GM12878 (cell line): ENCODE results near the gene DNAJB5. TPM values are rescaled to one million over a fixed set of nuclear protein-coding genes. Genes with fewer than 3 reads are reported as not detected.

Experiments used
- ATAC-seq: fragments of 200-7000 bp; cut with Tn5 transposase; 3 replicates; pipeline ENCODE4 v1.9.1; 2020; ENCODE audit warnings: mild to moderate bottlenecking, moderate library complexity
- BruUV-seq: library from RNA; stranded (reverse); fragments of 400-500 nt; replicated peaks from 2 replicates; lab custom pipeline; 2021; lab: Mats Ljungman, UMichigan
- CTCF ChIA-PET: fragments of 300-600 bp; sonication (Branson Sonifier 250); formaldehyde crosslinking; extraction: SDS; loops from one replicate; lab custom pipeline; 2021; ENCODE audit warnings: inconsistent platforms; lab: Yijun Ruan, JAX
- POLR2A ChIA-PET: fragments of 350-600 bp; formaldehyde crosslinking; extraction: SDS; loops from one replicate; lab custom pipeline; 2021; ENCODE audit warnings: inconsistent platforms; lab: Charles Lee
- RAD21 ChIA-PET: fragments of 300-600 bp; sonication (Branson Sonifier 250); formaldehyde crosslinking; loops from one replicate; lab custom pipeline; 2023; ENCODE audit warnings: antibody characterized with exemption; ENCODE audit not compliant: unreplicated experiment; lab: Charles Lee
- SMC1A ChIA-PET: fragments of 300-600 bp; sonication (Branson Sonifier 250); formaldehyde crosslinking; loops from one replicate; lab custom pipeline; 2023; ENCODE audit not compliant: unreplicated experiment, uncharacterized antibody; lab: Charles Lee
- DNase-seq: peaks from one replicate; pipeline ENCODE4 v3.0.0-alpha.2; 2011; ENCODE audit warnings: low read depth, low spot score
- FAIRE-seq: peaks from 3 replicates; lab custom pipeline; 2011; peaks lifted over from hg19 to GRCh38; lab: Jason Lieb, UNC
- H2AFZ ChIP-seq: 2 replicates; pipeline ENCODE4 v1.6.0; 2011; ENCODE audit warnings: low read depth, low read length, control low read depth; ENCODE audit not compliant: control insufficient read depth
- H3K27ac ChIP-seq: 2 replicates; pipeline ENCODE4 v1.5.1; 2011; ENCODE audit warnings: control low read depth; ENCODE audit not compliant: control insufficient read depth, insufficient read depth
- H3K27me3 ChIP-seq, 2 experiments: replicated peaks in 1 of 2; 2 replicates each; pipeline versions ENCODE4 v1.6.0 to v1.6.1; 2011; ENCODE audit warnings: low read length in 1 of 2; ENCODE audit not compliant: control insufficient read depth in 2 of 2, insufficient read depth in 2 of 2
- H3K36me3 ChIP-seq, 2 experiments: 2 replicates each; pipeline ENCODE4 v1.5.1; 2011; ENCODE audit warnings: low read length in 1 of 2; ENCODE audit not compliant: control insufficient read depth in 2 of 2, insufficient read depth in 2 of 2
- H3K4me1 ChIP-seq: 2 replicates; pipeline ENCODE4 v1.6.1; 2011; ENCODE audit warnings: mild to moderate bottlenecking, low read length, moderate library complexity, mixed read lengths; ENCODE audit not compliant: control insufficient read depth, insufficient read depth
- H3K4me2 ChIP-seq: 2 replicates; pipeline ENCODE4 v1.6.0; 2011; ENCODE audit warnings: control low read depth; ENCODE audit not compliant: control insufficient read depth, insufficient read depth
- H3K4me3 ChIP-seq: fragments of 200-600 bp; sonication (generic); 2 replicates; pipeline ENCODE4 v1.5.1; 2016
- H3K79me2 ChIP-seq: 2 replicates; pipeline ENCODE4 v1.6.0; 2011; ENCODE audit warnings: low read length; ENCODE audit not compliant: control insufficient read depth, insufficient read depth
- H3K9ac ChIP-seq: 2 replicates; pipeline ENCODE4 v1.8.0; 2011; ENCODE audit warnings: low read length, control low read depth, mixed read lengths; ENCODE audit not compliant: control insufficient read depth, insufficient read depth
- H3K9me3 ChIP-seq: replicated peaks from 3 replicates; pipeline ENCODE4 v1.5.1; 2011; ENCODE audit warnings: mild to moderate bottlenecking, low read length; ENCODE audit not compliant: control insufficient read depth, insufficient read depth
- H4K20me1 ChIP-seq: 2 replicates; pipeline ENCODE4 v1.6.0; 2011; ENCODE audit not compliant: control insufficient read depth, insufficient read depth
- BCL11A ChIP-seq: IDR thresholded peaks from 2 replicates; pipeline ENCODE4 v1.6.1; 2011; ENCODE audit warnings: low read depth, low read length
- CBX3 ChIP-seq: fragments of 200-600 bp; sonication (generic); IDR thresholded peaks from 2 replicates; pipeline ENCODE4 v1.6.1; 2016; ENCODE audit warnings: low read depth, borderline replicate concordance
- EZH2 ChIP-seq: IDR thresholded peaks from 2 replicates; pipeline ENCODE4 v1.6.1; 2012; ENCODE audit warnings: low read depth, mild to moderate bottlenecking, control low read depth, inconsistent platforms, low read length, borderline replicate concordance; ENCODE audit not compliant: control insufficient read depth
- GATAD2B ChIP-seq: fragments of 450-650 bp; conservative IDR thresholded peaks from 2 replicates; pipeline ENCODE4 v1.6.1; 2017; ENCODE audit warnings: low read depth, mild to moderate bottlenecking, moderate library complexity
- KDM1A ChIP-seq: fragments of 200-600 bp; sonication (generic); IDR thresholded peaks from 2 replicates; pipeline ENCODE4 v1.6.1; 2016; ENCODE audit warnings: borderline replicate concordance
- MTA2 ChIP-seq: fragments of 450-650 bp; IDR thresholded peaks from 2 replicates; pipeline ENCODE4 v1.6.1; 2016; ENCODE audit warnings: low read depth, mild to moderate bottlenecking, moderate library complexity
- MYB ChIP-seq: fragments of 150-350 bp; IDR thresholded peaks from 2 replicates; pipeline ENCODE4 v1.6.1; 2014; ENCODE audit warnings: mild to moderate bottlenecking, low read depth, low read length, borderline replicate concordance
- NRF1 ChIP-seq: conservative IDR thresholded peaks from 2 replicates; pipeline ENCODE4 v1.6.1; 2011; ENCODE audit warnings: mild to moderate bottlenecking, low read depth, low read length, improper control_type of control experiment
- POLR2AphosphoS5 ChIP-seq: IDR thresholded peaks from 2 replicates; pipeline ENCODE4 v1.6.1; 2011; ENCODE audit warnings: mild to moderate bottlenecking, low read length, inconsistent platforms
- SREBF1 ChIP-seq: IDR thresholded peaks from 2 replicates; pipeline ENCODE4 v1.6.1; 2012; ENCODE audit warnings: mild to moderate bottlenecking, low read length
- ZNF207 ChIP-seq: fragments of 450-650 bp; IDR thresholded peaks from 2 replicates; pipeline ENCODE4 v1.6.1; 2014; ENCODE audit warnings: antibody characterized with exemption, mild to moderate bottlenecking, borderline replicate concordance
- WGBS: methylation state at CpG from one replicate; pipeline ENCODE4 v1.1.6; 2016; ENCODE audit warnings: low lambda C conversion rate; ENCODE audit not compliant: insufficient replicate concordance, insufficient coverage; ENCODE audit errors: missing lambda C conversion rate; 5-methylcytosine and 5-hydroxymethylcytosine counted together
- in situ Hi-C: fragments of 300-500 bp; cut with MboI; formaldehyde crosslinking; loops from 9 replicates; pipeline ENCODE4 v1.14.3; 2018; ENCODE audit warnings: mixed read lengths
- intact Hi-C: fragments of 100-400 bp; cut with micrococcal nuclease; formaldehyde crosslinking; loops from one replicate; pipeline ENCODE4 v1.14.2; 2022; ENCODE audit not compliant: unreplicated experiment
- polyA plus RNA-seq, 11 experiments: library from polyadenylated mRNA; depleted of rRNA in 4 of 11; unstranded in 6 of 11; stranded (reverse) in 5 of 11; fragments of >200 nt; fragmentation: Nextera tagmentation in 4 of 11; fragmentation: Illumina TruSeq in 1 of 11; extraction: Ambion mirVana in 4 of 11; extraction: Trizol in 1 of 11; gene quantifications; 1 replicate in 1 of 11; 2 replicates in 10 of 11; pipeline versions ENCODE4 v1.2.1 to v1.2.3, GENCODE V29; 2011 to 2016; ENCODE audit warnings: inconsistent platforms in 2 of 11, missing spikeins in 2 of 11, low read depth in 1 of 11
- total RNA-seq, 4 experiments: library from RNA; depleted of rRNA in 3 of 4; stranded (reverse); fragments of >200 nt in 3 of 4; fragmentation: Illumina TruSeq in 1 of 4; extraction: Trizol in 1 of 4; gene quantifications; 2 replicates each; pipeline versions ENCODE4 v1.2.1 to v1.2.3, GENCODE V29; 2013 to 2021
- TF ChIP-seq, protein P1 (sequence below): fragments of 450-650 bp; IDR thresholded peaks from 2 replicates; pipeline ENCODE4 v1.6.1; 2014; ENCODE audit warnings: mild to moderate bottlenecking
- TF ChIP-seq, protein P2 (sequence below): fragments of 450-650 bp; IDR thresholded peaks from 2 replicates; pipeline ENCODE4 v1.6.1; 2016; ENCODE audit warnings: mild to moderate bottlenecking, moderate library complexity, borderline replicate concordance
- TF ChIP-seq, protein P3 (sequence below): fragments of 450-650 bp; IDR thresholded peaks from 2 replicates; pipeline ENCODE4 v1.6.1; 2017; ENCODE audit warnings: mild to moderate bottlenecking
- TF ChIP-seq, protein P4 (sequence below): fragments of 450-650 bp; IDR thresholded peaks from 2 replicates; pipeline ENCODE4 v1.6.1; 2017; ENCODE audit warnings: antibody characterized with exemption, mild to moderate bottlenecking, moderate library complexity

DNAJB5 gene
- total and polyA plus RNA-seq, 10 of the 15 experiments (the other 5 are each of a cell fraction or from before 2014, with no cell fraction given) = 0.92 to 13.3 (median 6.8) TPM

DNA sequence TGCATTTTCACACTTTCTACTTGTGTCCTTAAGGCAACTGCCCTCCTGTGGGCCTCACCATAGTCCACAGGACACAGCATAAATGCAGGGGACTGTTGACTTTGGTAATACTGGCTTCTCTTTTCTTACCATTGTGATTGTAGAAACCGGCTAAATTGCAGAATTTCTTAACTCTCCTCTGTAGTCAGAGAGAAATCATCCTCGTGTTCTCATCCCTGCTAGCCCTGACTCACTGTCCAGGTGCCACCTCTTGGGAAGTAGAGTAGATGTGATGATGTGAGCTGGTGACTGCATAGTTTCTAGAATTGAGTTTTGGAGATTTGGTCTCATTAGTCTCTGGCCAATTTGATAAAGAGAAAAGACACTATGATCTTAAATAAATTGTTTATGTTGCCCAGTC is 26.0 kb upstream of the DNAJB5 start:
- in situ Hi-C loops (no loop called here), intact Hi-C loops (no loop called here)
- DNase-seq = no peak
- no peaks in the 10 kb centered on the region for H3K36me3 ChIP-seq
- no peak overlapping the region for H3K27ac ChIP-seq
- H3K9me3 ChIP-seq = no peaks in the 10 kb centered on the region
- H3K4me1 ChIP-seq = no peaks in the 10 kb centered on the region
- no peak overlapping the region for H3K9ac ChIP-seq
- no peak overlapping the region for H2AFZ ChIP-seq
- no peaks in the 10 kb centered on the region for H4K20me1 ChIP-seq
- no peak overlapping the region for H3K4me3 ChIP-seq
- no TSS peak for BruUV-seq
- ChIA-PET SMC1A (interaction anchor here (1.1 kb wide), 1 partner anchor 11 kb away, joined by 4 read pairs; no protein-coding TSS in a partner anchor), CTCF (no interaction called here), POLR2A (no interaction called here), RAD21 (interaction anchor here (1.9 kb wide), 1 partner anchor 116 kb away, joined by 8 read pairs; the partner anchor contains the start of gene FANCG)
- H3K27me3 ChIP-seq = peaks cover 5 to 23% of the 10 kb centered on the region in 2 experiments
- no peak for FAIRE-seq
- 0% methylated on average over 2 of the region's 2 CpGs for WGBS
- no peak for ATAC-seq
- H3K79me2 ChIP-seq = no peaks in the 10 kb centered on the region
- H3K4me2 ChIP-seq = no peak overlapping the region
- TF ChIP-seq CBX3 (no peak), POLR2AphosphoS5 (no peak), ZNF207 (no peak), MYB (no peak), NRF1 (no peak), EZH2 (no peak), KDM1A (no peak), SREBF1 (no peak), MTA2 (no peak), BCL11A (no peak), GATAD2B (no peak)
- TF ChIP-seq, protein P1, sequence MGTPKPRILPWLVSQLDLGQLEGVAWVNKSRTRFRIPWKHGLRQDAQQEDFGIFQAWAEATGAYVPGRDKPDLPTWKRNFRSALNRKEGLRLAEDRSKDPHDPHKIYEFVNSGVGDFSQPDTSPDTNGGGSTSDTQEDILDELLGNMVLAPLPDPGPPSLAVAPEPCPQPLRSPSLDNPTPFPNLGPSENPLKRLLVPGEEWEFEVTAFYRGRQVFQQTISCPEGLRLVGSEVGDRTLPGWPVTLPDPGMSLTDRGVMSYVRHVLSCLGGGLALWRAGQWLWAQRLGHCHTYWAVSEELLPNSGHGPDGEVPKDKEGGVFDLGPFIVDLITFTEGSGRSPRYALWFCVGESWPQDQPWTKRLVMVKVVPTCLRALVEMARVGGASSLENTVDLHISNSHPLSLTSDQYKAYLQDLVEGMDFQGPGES = no peak
- TF ChIP-seq, protein P2, sequence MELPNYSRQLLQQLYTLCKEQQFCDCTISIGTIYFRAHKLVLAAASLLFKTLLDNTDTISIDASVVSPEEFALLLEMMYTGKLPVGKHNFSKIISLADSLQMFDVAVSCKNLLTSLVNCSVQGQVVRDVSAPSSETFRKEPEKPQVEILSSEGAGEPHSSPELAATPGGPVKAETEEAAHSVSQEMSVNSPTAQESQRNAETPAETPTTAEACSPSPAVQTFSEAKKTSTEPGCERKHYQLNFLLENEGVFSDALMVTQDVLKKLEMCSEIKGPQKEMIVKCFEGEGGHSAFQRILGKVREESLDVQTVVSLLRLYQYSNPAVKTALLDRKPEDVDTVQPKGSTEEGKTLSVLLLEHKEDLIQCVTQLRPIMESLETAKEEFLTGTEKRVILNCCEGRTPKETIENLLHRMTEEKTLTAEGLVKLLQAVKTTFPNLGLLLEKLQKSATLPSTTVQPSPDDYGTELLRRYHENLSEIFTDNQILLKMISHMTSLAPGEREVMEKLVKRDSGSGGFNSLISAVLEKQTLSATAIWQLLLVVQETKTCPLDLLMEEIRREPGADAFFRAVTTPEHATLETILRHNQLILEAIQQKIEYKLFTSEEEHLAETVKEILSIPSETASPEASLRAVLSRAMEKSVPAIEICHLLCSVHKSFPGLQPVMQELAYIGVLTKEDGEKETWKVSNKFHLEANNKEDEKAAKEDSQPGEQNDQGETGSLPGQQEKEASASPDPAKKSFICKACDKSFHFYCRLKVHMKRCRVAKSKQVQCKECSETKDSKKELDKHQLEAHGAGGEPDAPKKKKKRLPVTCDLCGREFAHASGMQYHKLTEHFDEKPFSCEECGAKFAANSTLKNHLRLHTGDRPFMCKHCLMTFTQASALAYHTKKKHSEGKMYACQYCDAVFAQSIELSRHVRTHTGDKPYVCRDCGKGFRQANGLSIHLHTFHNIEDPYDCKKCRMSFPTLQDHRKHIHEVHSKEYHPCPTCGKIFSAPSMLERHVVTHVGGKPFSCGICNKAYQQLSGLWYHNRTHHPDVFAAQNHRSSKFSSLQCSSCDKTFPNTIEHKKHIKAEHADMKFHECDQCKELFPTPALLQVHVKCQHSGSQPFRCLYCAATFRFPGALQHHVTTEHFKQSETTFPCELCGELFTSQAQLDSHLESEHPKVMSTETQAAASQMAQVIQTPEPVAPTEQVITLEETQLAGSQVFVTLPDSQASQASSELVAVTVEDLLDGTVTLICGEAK = no peak
- TF ChIP-seq, protein P3, sequence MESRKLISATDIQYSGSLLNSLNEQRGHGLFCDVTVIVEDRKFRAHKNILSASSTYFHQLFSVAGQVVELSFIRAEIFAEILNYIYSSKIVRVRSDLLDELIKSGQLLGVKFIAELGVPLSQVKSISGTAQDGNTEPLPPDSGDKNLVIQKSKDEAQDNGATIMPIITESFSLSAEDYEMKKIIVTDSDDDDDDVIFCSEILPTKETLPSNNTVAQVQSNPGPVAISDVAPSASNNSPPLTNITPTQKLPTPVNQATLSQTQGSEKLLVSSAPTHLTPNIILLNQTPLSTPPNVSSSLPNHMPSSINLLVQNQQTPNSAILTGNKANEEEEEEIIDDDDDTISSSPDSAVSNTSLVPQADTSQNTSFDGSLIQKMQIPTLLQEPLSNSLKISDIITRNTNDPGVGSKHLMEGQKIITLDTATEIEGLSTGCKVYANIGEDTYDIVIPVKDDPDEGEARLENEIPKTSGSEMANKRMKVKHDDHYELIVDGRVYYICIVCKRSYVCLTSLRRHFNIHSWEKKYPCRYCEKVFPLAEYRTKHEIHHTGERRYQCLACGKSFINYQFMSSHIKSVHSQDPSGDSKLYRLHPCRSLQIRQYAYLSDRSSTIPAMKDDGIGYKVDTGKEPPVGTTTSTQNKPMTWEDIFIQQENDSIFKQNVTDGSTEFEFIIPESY = no peak
- TF ChIP-seq, protein P4, sequence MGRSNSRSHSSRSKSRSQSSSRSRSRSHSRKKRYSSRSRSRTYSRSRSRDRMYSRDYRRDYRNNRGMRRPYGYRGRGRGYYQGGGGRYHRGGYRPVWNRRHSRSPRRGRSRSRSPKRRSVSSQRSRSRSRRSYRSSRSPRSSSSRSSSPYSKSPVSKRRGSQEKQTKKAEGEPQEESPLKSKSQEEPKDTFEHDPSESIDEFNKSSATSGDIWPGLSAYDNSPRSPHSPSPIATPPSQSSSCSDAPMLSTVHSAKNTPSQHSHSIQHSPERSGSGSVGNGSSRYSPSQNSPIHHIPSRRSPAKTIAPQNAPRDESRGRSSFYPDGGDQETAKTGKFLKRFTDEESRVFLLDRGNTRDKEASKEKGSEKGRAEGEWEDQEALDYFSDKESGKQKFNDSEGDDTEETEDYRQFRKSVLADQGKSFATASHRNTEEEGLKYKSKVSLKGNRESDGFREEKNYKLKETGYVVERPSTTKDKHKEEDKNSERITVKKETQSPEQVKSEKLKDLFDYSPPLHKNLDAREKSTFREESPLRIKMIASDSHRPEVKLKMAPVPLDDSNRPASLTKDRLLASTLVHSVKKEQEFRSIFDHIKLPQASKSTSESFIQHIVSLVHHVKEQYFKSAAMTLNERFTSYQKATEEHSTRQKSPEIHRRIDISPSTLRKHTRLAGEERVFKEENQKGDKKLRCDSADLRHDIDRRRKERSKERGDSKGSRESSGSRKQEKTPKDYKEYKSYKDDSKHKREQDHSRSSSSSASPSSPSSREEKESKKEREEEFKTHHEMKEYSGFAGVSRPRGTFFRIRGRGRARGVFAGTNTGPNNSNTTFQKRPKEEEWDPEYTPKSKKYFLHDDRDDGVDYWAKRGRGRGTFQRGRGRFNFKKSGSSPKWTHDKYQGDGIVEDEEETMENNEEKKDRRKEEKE = no peak
